GM18907 (cell line): ENCODE measurements around the gene FKRP.

Experiments used
- ATAC-seq: cut with Tn5 transposase; IDR thresholded peaks from one replicate; pipeline ENCODE4 v1.9.1; 2021; ENCODE audit warnings: mild to moderate bottlenecking, moderate library complexity; ENCODE audit not compliant: unreplicated experiment

Gene FKRP

GRCh38 chr19:46719629-46720502 lies 26.0 kb upstream of the FKRP start:
- ATAC-seq: no peak

DNA sequence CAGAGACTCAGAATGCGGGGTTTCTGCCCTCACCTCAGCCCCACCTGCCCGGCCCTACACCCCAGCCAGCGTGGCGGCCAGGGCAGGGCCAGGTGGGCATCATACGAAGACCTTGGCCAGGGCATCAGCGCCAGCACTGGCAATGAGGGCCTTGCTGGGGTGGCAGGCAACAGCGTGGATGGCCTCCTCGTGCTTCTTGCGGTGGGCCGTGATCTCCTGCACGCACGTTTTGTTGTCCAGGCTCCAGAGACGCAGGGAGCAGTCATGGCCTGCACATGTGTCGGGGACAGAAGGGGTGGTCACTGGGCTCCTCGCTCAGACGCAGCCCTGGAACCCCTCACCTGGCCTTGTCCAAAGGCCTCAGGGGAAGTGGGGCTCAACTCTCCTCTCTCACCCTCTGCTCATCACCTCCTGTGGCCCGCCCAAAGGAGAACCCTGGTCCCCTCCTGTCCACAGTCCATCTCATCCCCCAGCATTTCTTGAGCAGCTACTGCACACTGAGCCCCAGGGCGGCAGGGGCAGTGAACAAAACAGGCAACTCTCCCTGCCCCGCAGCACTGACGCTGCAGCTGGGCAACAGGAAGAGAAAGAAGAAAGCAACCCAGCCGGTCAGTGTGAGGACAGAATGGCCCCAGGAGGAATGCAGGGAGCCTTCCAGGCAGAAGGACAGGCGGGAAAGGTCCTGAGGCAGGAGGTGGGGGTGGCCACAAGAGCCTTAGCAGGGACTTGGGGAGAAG lies 25.2 kb upstream of the FKRP start:
- ATAC-seq: no peak

DNA sequence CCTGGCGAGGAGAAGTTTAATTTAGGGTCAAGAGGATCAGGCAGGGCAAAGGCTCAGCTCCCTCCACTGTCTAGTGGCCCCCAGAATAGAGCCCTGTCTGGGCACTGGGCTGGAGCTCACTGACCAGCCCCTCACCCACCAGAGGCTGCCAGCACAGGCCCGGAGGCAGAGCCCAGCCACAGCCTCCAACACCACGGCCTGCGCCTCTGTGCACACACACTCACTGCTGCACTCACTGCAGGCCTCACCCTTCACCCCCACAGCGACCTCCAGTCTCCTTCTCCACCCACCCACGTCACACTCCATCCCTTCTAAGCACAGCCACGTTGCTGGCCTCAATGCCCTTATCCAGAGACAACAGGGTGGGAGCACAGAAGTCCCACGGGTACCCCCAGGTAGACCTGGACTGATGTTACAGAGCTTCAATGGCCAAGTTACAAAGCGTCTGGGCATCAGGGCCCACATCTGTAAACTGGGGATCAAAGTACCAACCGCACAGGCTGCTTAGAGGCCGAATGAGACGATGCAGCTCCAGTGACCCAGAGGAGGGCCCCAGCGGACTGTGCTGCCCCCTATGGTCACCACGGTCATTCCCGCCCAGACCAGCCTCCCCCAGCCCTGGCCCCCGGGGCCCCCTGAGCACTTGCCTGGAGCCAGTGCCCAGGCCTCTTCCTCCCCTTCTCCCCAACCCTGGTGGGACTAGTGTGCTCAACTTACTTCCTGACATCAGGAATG lies 24.4 kb upstream of the FKRP start:
- no peak for ATAC-seq

- no peak for ATAC-seq
Measured at GRCh38 chr19:46722004-46722380, 23.9 kb upstream of the FKRP start.

GRCh38 chr19:46722421-46723022 lies 23.3 kb upstream of the FKRP start:
- no peak for ATAC-seq

- no peak for ATAC-seq
Measured at GRCh38 chr19:46723023-46723461, 22.8 kb upstream of the FKRP start.

DNA sequence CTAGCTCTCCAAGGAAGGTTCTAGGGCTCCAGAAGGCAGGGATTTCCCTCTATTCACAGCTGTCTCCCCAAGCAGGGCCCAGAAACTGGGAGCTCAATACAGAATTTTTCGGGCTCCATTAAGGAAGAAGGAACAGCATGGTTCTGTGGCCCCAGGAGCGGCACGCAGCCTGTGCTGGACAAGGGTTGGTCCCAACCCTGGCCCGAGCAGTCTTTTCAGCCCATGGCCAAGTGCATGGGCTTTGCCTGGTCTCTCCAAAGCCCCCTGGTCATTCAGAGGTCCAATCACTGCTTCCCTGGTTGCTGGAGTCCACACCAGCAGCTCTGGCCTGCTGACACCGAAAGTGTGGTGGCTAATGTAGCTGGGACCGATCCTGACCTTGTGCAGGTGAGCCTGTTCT lies 22.4 kb upstream of the FKRP start:
- no peak for ATAC-seq

DNA sequence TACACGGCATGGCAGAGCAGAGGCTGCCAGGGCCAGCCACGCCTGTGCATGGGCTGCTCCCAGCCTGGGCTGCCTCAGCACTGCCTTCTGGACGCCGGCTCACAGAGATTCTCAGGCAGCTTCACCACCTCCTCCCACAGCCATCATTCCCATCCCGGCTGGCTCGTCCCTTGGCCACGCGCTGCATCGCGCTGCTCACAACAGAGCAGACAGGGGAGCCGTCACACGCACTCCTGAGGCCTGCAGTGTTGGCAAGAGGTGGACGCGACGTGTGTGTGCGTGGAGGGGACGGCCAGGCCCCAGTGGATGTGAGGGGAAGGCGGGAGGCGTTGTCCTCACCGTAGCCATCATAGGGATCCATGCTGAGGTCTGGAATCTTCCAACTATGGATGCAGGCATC lies 21.4 kb upstream of the FKRP start:
- no peak for ATAC-seq

GRCh38 chr19:46725036-46725820 lies 20.6 kb upstream of the FKRP start:
- no peak for ATAC-seq

GRCh38 chr19:46725859-46726393 lies 19.9 kb upstream of the FKRP start:
- no peak for ATAC-seq

DNA sequence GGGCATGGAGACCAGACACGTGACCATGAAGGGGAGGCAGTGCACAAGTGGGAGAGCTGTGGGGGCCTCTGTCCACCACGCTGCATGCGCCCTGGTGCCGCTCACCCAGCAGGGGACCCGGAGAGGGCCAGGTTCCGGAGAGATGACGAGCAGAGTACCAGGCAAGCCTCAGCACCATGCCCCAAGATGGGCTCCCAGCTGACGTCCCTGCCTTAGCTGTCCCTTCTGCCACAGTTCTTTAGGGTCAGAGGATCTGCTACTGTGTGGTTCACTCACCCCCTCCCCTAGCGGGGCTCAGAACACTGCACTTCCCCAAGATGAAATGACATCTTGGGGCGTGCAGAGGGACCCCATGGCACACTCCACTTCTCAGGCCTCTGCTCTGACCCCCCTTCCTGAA lies 19.3 kb upstream of the FKRP start:
- ATAC-seq: no peak

- ATAC-seq: no peak
Measured at GRCh38 chr19:46726971-46727501, 18.8 kb upstream of the FKRP start.

DNA sequence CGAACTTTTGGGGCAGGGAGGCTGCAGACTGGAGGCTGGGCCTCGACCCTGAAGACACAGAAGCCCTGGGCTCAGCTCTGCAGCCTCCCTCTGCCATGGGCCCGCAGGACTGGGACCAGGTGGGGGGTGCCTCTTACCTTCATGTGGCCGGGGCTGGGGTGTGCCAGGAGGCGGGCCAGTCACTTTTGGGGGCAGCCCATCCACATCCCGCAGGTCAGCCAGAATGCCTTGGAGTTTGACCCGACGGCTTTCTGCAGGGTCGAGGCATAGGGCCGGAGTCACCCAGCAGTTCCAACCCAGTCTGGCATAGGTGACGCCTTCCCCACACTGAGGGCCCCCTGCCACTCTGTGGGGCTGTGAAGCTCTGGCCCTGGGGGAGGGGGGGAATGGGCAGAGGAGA lies 18.1 kb upstream of the FKRP start:
- ATAC-seq: no peak

GRCh38 chr19:46728208-46728607 lies 17.6 kb upstream of the FKRP start:
- ATAC-seq: no peak

- ATAC-seq: no peak
Measured at GRCh38 chr19:46728693-46729339, 17.0 kb upstream of the FKRP start.

GRCh38 chr19:46729696-46730095 lies 16.2 kb upstream of the FKRP start:
- ATAC-seq: no peak

DNA sequence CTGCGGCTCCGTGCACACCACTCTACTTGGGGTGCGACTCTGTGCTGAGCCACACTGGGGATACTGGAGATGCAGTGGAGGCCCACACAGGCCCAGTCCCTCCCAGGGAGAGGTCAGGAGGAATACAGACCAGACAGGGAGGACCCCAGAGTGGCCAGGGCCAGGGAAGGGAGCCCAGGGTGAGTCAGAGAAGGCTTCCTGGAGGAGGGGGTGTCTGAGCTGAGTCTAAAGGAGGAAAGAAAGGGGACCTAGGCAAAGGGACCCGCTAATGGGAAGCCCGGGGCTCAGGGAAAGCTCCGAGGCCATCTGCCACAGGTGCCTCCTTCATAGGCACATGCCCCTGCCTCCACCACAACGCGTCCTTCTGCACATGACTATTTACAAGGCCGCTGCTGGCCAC lies 15.7 kb upstream of the FKRP start:
- no peak for ATAC-seq

GRCh38 chr19:46730595-46730994 lies 15.3 kb upstream of the FKRP start:
- no peak for ATAC-seq

- no peak for ATAC-seq
Measured at GRCh38 chr19:46731007-46731501, 14.8 kb upstream of the FKRP start.
